ENCODE data around the gene LARP4B. TPM values are rescaled to one million over a fixed set of nuclear protein-coding genes. Genes with fewer than 3 reads are reported as not detected.

Gene LARP4B
- total RNA-seq, 2 experiments from 2014 or later: 64.8 to 143 TPM

DNA sequence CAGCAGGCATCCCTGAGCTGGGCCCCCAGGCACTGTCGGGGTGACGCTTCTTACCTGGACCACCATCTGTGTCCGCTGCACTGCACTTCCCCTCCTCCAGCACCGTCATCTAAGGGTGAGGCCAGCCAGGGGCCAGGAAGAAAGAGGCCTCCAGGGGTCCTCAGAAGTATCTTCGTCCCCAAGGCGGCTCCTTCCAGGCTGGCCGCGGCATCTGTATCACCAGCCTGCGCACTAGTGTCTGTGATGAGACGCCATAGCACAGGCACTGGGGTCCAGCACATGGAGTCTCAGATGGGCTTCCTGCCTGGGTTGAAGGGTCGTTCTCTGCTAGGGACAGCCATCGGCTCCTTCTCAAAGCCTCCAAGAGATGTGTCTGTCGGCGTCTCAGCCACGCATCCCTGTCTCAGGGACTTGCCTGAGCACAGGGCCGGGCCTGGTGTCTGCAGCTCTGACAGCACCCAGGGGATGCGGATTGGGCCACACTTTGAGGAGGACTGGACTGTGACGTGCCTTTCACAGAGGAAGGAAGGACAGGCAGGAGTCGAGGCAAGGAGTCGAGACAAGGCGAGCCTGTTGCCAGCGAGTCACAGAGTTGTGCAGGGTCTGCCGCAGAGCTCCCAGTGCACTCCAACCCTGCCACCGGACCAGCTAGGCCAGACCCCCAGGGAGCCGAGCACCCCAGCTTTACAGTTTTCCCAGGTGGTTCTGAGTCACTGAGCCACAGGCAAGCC lies 140.5 kb downstream of the LARP4B start:
- Histone ChIP-seq H3K4me1 (ENCODE audit: insufficient read depth, low read length, poor library complexity, severe bottlenecking) (no peaks in the 10 kb centered on the region), H3K9me2 (ENCODE audit: insufficient read depth, low read length) (no peaks in the 10 kb centered on the region), H3K27ac (ENCODE audit: low read depth, low read length, poor library complexity, severe bottlenecking) (no peak overlapping the region), H3K9me3 (ENCODE audit: low read length) (peaks cover 1% of the 10 kb centered on the region; the same call in 1 of the 2 replicates), H3K79me2 (ENCODE audit: insufficient read depth, low read depth, low read length) (no peaks in the 10 kb centered on the region), H3K4me2 (ENCODE audit: low read length) (no peak overlapping the region), H4K20me1 (ENCODE audit: insufficient read depth, low read length) (no peaks in the 10 kb centered on the region), H2AFZ (ENCODE audit: low read length) (no peak overlapping the region), H3K4me3 (ENCODE audit: low read depth, low read length, poor library complexity, severe bottlenecking) (no peak overlapping the region), H3K36me3 (ENCODE audit: insufficient read depth, low read length) (peaks cover 20% of the 10 kb centered on the region)
- ChIA-PET CTCF (ENCODE audit: unreplicated experiment) (no interaction called here), POLR2A (no interaction called here)
- no peak for DNase-seq (ENCODE audit: low spot score)
- BruUV-seq (replicated peaks): no TSS peak
- TF ChIP-seq CTCF (conservative IDR thresholded peaks at IDR 0.05; ENCODE audit: low read length) (no peak), EZH2phosphoT487 (IDR thresholded peaks at IDR 0.05; ENCODE audit: borderline replicate concordance, low read depth, low read length) (no peak)
- intact Hi-C loops (cut with micrococcal nuclease; ENCODE audit: unreplicated experiment): no loop called here

- intact Hi-C loops (cut with micrococcal nuclease; ENCODE audit: unreplicated experiment): no loop called here
Measured at GRCh38 chr10:789831-790701, 141.4 kb downstream of the LARP4B start.

More at GRCh38 chr10:789831-790701, 141.4 kb downstream of the LARP4B start:
- no peak for TF ChIP-seq CTCF (conservative IDR thresholded peaks at IDR 0.05; ENCODE audit: low read length)
- H3K9me3 ChIP-seq (ENCODE audit: low read length): no peaks in the 10 kb centered on the region
- no peaks in the 10 kb centered on the region for H3K4me1 ChIP-seq (ENCODE audit: insufficient read depth, low read length, poor library complexity, severe bottlenecking)
- no peak overlapping the region for H3K27ac ChIP-seq (ENCODE audit: low read depth, low read length, poor library complexity, severe bottlenecking)
- DNase-seq (ENCODE audit: low spot score): no peak
- no peaks in the 10 kb centered on the region for H4K20me1 ChIP-seq (ENCODE audit: insufficient read depth, low read length)
- H3K4me3 ChIP-seq (ENCODE audit: low read depth, low read length, poor library complexity, severe bottlenecking): no peak overlapping the region
- no peak overlapping the region for H2AFZ ChIP-seq (ENCODE audit: low read length)
- ChIA-PET CTCF (ENCODE audit: unreplicated experiment) (no interaction called here), POLR2A (no interaction called here)
- H3K9me2 ChIP-seq (ENCODE audit: insufficient read depth, low read length): no peaks in the 10 kb centered on the region
- BruUV-seq (replicated peaks): no TSS peak
- H3K4me2 ChIP-seq (ENCODE audit: low read length): no peak overlapping the region
- peaks cover 10% of the 10 kb centered on the region for H3K36me3 ChIP-seq (ENCODE audit: insufficient read depth, low read length)
- H3K79me2 ChIP-seq (ENCODE audit: insufficient read depth, low read depth, low read length): no peaks in the 10 kb centered on the region

Data from OCI-LY7 (cell line).